ENCODE results near the gene WDR82. TPM values are rescaled to one million over a fixed set of nuclear protein-coding genes. Genes with fewer than 3 reads are reported as not detected.
"Not testable (repeated sequence)": the region's sequence is repeated elsewhere in the genome, so short reads cannot be mapped to it uniquely, and the experiment has no call there.

Gene WDR82
- polyA plus RNA-seq, 2 donors, result 19.9 to 33.6 TPM

- H3K4me1 ChIP-seq (ENCODE audit: control insufficient read depth in 2 of 2, insufficient read depth in 2 of 2, low read length in 1 of 2), result no peaks in the 10 kb centered on the region
- peak overlapping the region; percentile 26 to 40 for H3K27ac ChIP-seq (ENCODE audit: low read depth in 2 of 2, low read length in 1 of 2)
- H3K27me3 ChIP-seq (ENCODE audit: control insufficient read depth in 1 of 2, insufficient read depth in 2 of 2, low read length in 2 of 2), result no peaks in the 10 kb centered on the region
- no peaks in the 10 kb centered on the region for H3K36me3 ChIP-seq (ENCODE audit: control insufficient read depth in 2 of 2, insufficient read depth in 2 of 2, low read length in 1 of 2)
- WGBS, 2 donors, result 18 to 21% methylated on average over 2 of the region's 2 CpGs
- H3K4me3 ChIP-seq (ENCODE audit: low read depth in 1 of 2, low read length in 2 of 2), result peak overlapping the region in 1 of 2 donors; percentile 93
- no peaks in the 10 kb centered on the region for H3K9me3 ChIP-seq (ENCODE audit: control insufficient read depth in 2 of 2, insufficient read depth in 1 of 2, low read depth in 1 of 2, low read length in 1 of 2)
These were observed 1.1 kb upstream of the WDR82 start for GRCh38 chr3:52279596-52279995.

- Histone ChIP-seq H3K4me3 (ENCODE audit: low read depth in 1 of 2, low read length in 2 of 2) (peak overlapping the region; percentile 93 to 97), H3K9me3 (ENCODE audit: control insufficient read depth in 2 of 2, insufficient read depth in 1 of 2, low read depth in 1 of 2, low read length in 1 of 2) (no peaks in the 10 kb centered on the region), H3K36me3 (ENCODE audit: control insufficient read depth in 2 of 2, insufficient read depth in 2 of 2, low read length in 1 of 2) (peaks cover 0 to 2% of the 10 kb centered on the region in 2 donors), H3K27ac (ENCODE audit: low read depth in 2 of 2, low read length in 1 of 2) (peak overlapping the region; percentile 99), H3K4me1 (ENCODE audit: control insufficient read depth in 2 of 2, insufficient read depth in 2 of 2, low read length in 1 of 2) (no peaks in the 10 kb centered on the region), H3K27me3 (ENCODE audit: control insufficient read depth in 1 of 2, insufficient read depth in 2 of 2, low read length in 2 of 2) (no peaks in the 10 kb centered on the region)
- WGBS, 2 donors, result 1% methylated on average over 39 to 54 of the region's 54 CpGs
These were observed 408 bp downstream of the WDR82 start for GRCh38 chr3:52277972-52278509.

GRCh38 chr3:52277071-52277964, 1.1 kb downstream of the WDR82 start:
- peak overlapping the region; percentile 99 for H3K27ac ChIP-seq (ENCODE audit: low read depth in 2 of 2, low read length in 1 of 2)
- H3K36me3 ChIP-seq (ENCODE audit: control insufficient read depth in 2 of 2, insufficient read depth in 2 of 2, low read length in 1 of 2), result peaks cover 0 to 5% of the 10 kb centered on the region in 2 donors
- no peaks in the 10 kb centered on the region for H3K27me3 ChIP-seq (ENCODE audit: control insufficient read depth in 1 of 2, insufficient read depth in 2 of 2, low read length in 2 of 2)
- WGBS, 2 donors, result 1% methylated on average over 28 of the region's 28 CpGs
- no peaks in the 10 kb centered on the region for H3K9me3 ChIP-seq (ENCODE audit: control insufficient read depth in 2 of 2, insufficient read depth in 1 of 2, low read depth in 1 of 2, low read length in 1 of 2)
- H3K4me3 ChIP-seq (ENCODE audit: low read depth in 1 of 2, low read length in 2 of 2), result peak overlapping the region; percentile 93 to 97
- H3K4me1 ChIP-seq (ENCODE audit: control insufficient read depth in 2 of 2, insufficient read depth in 2 of 2, low read length in 1 of 2), result no peaks in the 10 kb centered on the region

- H3K36me3 ChIP-seq (ENCODE audit: control insufficient read depth in 2 of 2, insufficient read depth in 2 of 2, low read length in 1 of 2); H3K27me3 ChIP-seq (ENCODE audit: control insufficient read depth in 1 of 2, insufficient read depth in 2 of 2, low read length in 2 of 2); H3K4me3 ChIP-seq (ENCODE audit: low read depth in 1 of 2, low read length in 2 of 2); H3K4me1 ChIP-seq (ENCODE audit: control insufficient read depth in 2 of 2, insufficient read depth in 2 of 2, low read length in 1 of 2); H3K9me3 ChIP-seq (ENCODE audit: control insufficient read depth in 2 of 2, insufficient read depth in 1 of 2, low read depth in 1 of 2, low read length in 1 of 2): not testable (repeated sequence)
- 88 to 90% methylated on average over 18 of the region's 18 CpGs for WGBS, 2 donors
- peak overlapping the region in 1 of 2 donors; percentile 3 for H3K27ac ChIP-seq (ENCODE audit: low read depth in 2 of 2, low read length in 1 of 2)
These were observed 3.7 kb downstream of the WDR82 start for GRCh38 chr3:52274781-52275180.

- no peaks in the 10 kb centered on the region for H3K9me3 ChIP-seq (ENCODE audit: control insufficient read depth in 2 of 2, insufficient read depth in 1 of 2, low read depth in 1 of 2, low read length in 1 of 2)
- H3K4me3 ChIP-seq (ENCODE audit: low read depth in 1 of 2, low read length in 2 of 2), result no peak overlapping the region
- WGBS, 2 donors, result 59 to 75% methylated on average over 3 of the region's 3 CpGs
- H3K27ac ChIP-seq (ENCODE audit: low read depth in 2 of 2, low read length in 1 of 2), result peak overlapping the region in 1 of 2 donors; percentile 30
- H3K36me3 ChIP-seq (ENCODE audit: control insufficient read depth in 2 of 2, insufficient read depth in 2 of 2, low read length in 1 of 2), result peaks cover 0 to 9% of the 10 kb centered on the region in 2 donors
- H3K27me3 ChIP-seq (ENCODE audit: control insufficient read depth in 1 of 2, insufficient read depth in 2 of 2, low read length in 2 of 2), result no peaks in the 10 kb centered on the region
- peaks cover 0 to 2% of the 10 kb centered on the region in 2 donors for H3K4me1 ChIP-seq (ENCODE audit: control insufficient read depth in 2 of 2, insufficient read depth in 2 of 2, low read length in 1 of 2)
These were observed 5.6 kb downstream of the WDR82 start for GRCh38 chr3:52272831-52273230.

- H3K4me3 ChIP-seq (ENCODE audit: low read depth in 1 of 2, low read length in 2 of 2); H3K9me3 ChIP-seq (ENCODE audit: control insufficient read depth in 2 of 2, insufficient read depth in 1 of 2, low read depth in 1 of 2, low read length in 1 of 2); H3K27me3 ChIP-seq (ENCODE audit: control insufficient read depth in 1 of 2, insufficient read depth in 2 of 2, low read length in 2 of 2); H3K36me3 ChIP-seq (ENCODE audit: control insufficient read depth in 2 of 2, insufficient read depth in 2 of 2, low read length in 1 of 2); H3K4me1 ChIP-seq (ENCODE audit: control insufficient read depth in 2 of 2, insufficient read depth in 2 of 2, low read length in 1 of 2); H3K27ac ChIP-seq (ENCODE audit: low read depth in 2 of 2, low read length in 1 of 2): not testable (repeated sequence)
- WGBS, 2 donors, result 81 to 85% methylated on average over 9 of the region's 9 CpGs
These were observed 6.3 kb downstream of the WDR82 start for GRCh38 chr3:52272172-52272571.

- no peak overlapping the region for H3K4me3 ChIP-seq (ENCODE audit: low read depth in 1 of 2, low read length in 2 of 2)
- H3K9me3 ChIP-seq (ENCODE audit: control insufficient read depth in 2 of 2, insufficient read depth in 1 of 2, low read depth in 1 of 2, low read length in 1 of 2), result no peaks in the 10 kb centered on the region
- peaks cover 0 to 2% of the 10 kb centered on the region in 2 donors for H3K4me1 ChIP-seq (ENCODE audit: control insufficient read depth in 2 of 2, insufficient read depth in 2 of 2, low read length in 1 of 2)
- H3K27ac ChIP-seq (ENCODE audit: low read depth in 2 of 2, low read length in 1 of 2), result peak overlapping the region; percentile 6 to 9
- peaks cover 0 to 9% of the 10 kb centered on the region in 2 donors for H3K36me3 ChIP-seq (ENCODE audit: control insufficient read depth in 2 of 2, insufficient read depth in 2 of 2, low read length in 1 of 2)
- 35 to 42% methylated on average over 9 of the region's 9 CpGs for WGBS, 2 donors
- no peaks in the 10 kb centered on the region for H3K27me3 ChIP-seq (ENCODE audit: control insufficient read depth in 1 of 2, insufficient read depth in 2 of 2, low read length in 2 of 2)
These were observed 8.1 kb downstream of the WDR82 start for GRCh38 chr3:52270252-52270754.

GRCh38 chr3:52269776-52270175, 8.7 kb downstream of the WDR82 start:
- H3K36me3 ChIP-seq (ENCODE audit: control insufficient read depth in 2 of 2, insufficient read depth in 2 of 2, low read length in 1 of 2), result peaks cover 0 to 9% of the 10 kb centered on the region in 2 donors
- H3K9me3 ChIP-seq (ENCODE audit: control insufficient read depth in 2 of 2, insufficient read depth in 1 of 2, low read depth in 1 of 2, low read length in 1 of 2), result no peaks in the 10 kb centered on the region
- peak overlapping the region in 1 of 2 donors; percentile 9 for H3K27ac ChIP-seq (ENCODE audit: low read depth in 2 of 2, low read length in 1 of 2)
- no peaks in the 10 kb centered on the region for H3K27me3 ChIP-seq (ENCODE audit: control insufficient read depth in 1 of 2, insufficient read depth in 2 of 2, low read length in 2 of 2)
- peaks cover 0 to 2% of the 10 kb centered on the region in 2 donors for H3K4me1 ChIP-seq (ENCODE audit: control insufficient read depth in 2 of 2, insufficient read depth in 2 of 2, low read length in 1 of 2)
- H3K4me3 ChIP-seq (ENCODE audit: low read depth in 1 of 2, low read length in 2 of 2), result no peak overlapping the region
- WGBS, 2 donors, result 47 to 53% methylated on average over 3 of the region's 3 CpGs

- Histone ChIP-seq H3K36me3 (ENCODE audit: control insufficient read depth in 2 of 2, insufficient read depth in 2 of 2, low read length in 1 of 2) (peaks cover 6 to 7% of the 10 kb centered on the region in 2 donors), H3K9me3 (ENCODE audit: control insufficient read depth in 2 of 2, insufficient read depth in 1 of 2, low read depth in 1 of 2, low read length in 1 of 2) (no peaks in the 10 kb centered on the region), H3K4me1 (ENCODE audit: control insufficient read depth in 2 of 2, insufficient read depth in 2 of 2, low read length in 1 of 2) (peaks cover 0 to 2% of the 10 kb centered on the region in 2 donors), H3K27me3 (ENCODE audit: control insufficient read depth in 1 of 2, insufficient read depth in 2 of 2, low read length in 2 of 2) (no peaks in the 10 kb centered on the region), H3K4me3 (ENCODE audit: low read depth in 1 of 2, low read length in 2 of 2) (no peak overlapping the region), H3K27ac (ENCODE audit: low read depth in 2 of 2, low read length in 1 of 2) (peak overlapping the region; percentile 34 to 78)
- 63 to 72% methylated on average over 7 of the region's 7 CpGs for WGBS, 2 donors
These were observed 10.4 kb downstream of the WDR82 start for GRCh38 chr3:52268036-52268435.

Measured in esophagus (tissue), 2 donors.